Stimulated activated CD4-positive, alpha-beta T cell treated with anti-CD3 and anti-CD28 coated beads, Interleukin-12 subunit alpha, Interleukin-12 subunit beta, amount 100 ng/mL, for 4 hours (primary cell): ENCODE data around the gene DCAF11.

Experiments
- DNase-seq: peaks from one replicate; pipeline ENCODE4 v3.0.0-alpha.2; 2020

The DCAF11 gene

GRCh38 chr14:24079491-24080141 is 35.0 kb upstream of the DCAF11 start:
- no peak for DNase-seq

- no peak for DNase-seq
Observed at GRCh38 chr14:24080142-24080530, 34.4 kb upstream of the DCAF11 start.

- DNase-seq = peak; percentile 66
Observed at GRCh38 chr14:24080888-24081738, 33.5 kb upstream of the DCAF11 start.

GRCh38 chr14:24081739-24082211 is 32.8 kb upstream of the DCAF11 start:
- DNase-seq = no peak

- DNase-seq = no peak
Observed at GRCh38 chr14:24082411-24083080, 32.0 kb upstream of the DCAF11 start.

- DNase-seq = no peak
Observed at GRCh38 chr14:24083462-24083861, 31.1 kb upstream of the DCAF11 start.

GRCh38 chr14:24084440-24084839 is 30.1 kb upstream of the DCAF11 start:
- no peak for DNase-seq

GRCh38 chr14:24085215-24085614 is 29.4 kb upstream of the DCAF11 start:
- no peak for DNase-seq

- DNase-seq = no peak
Observed at GRCh38 chr14:24086193-24086955, 28.2 kb upstream of the DCAF11 start.

GRCh38 chr14:24087004-24087403 is 27.6 kb upstream of the DCAF11 start:
- no peak for DNase-seq

- no peak for DNase-seq
Observed at GRCh38 chr14:24088095-24088494, 26.5 kb upstream of the DCAF11 start.

GRCh38 chr14:24089890-24090289 is 24.7 kb upstream of the DCAF11 start:
- DNase-seq = no peak

- no peak for DNase-seq
Observed at GRCh38 chr14:24092110-24092504, 22.5 kb upstream of the DCAF11 start.

- no peak for DNase-seq
Observed at GRCh38 chr14:24092505-24093206, 21.9 kb upstream of the DCAF11 start.

- no peak for DNase-seq
Observed at GRCh38 chr14:24093207-24093900, 21.2 kb upstream of the DCAF11 start.

GRCh38 chr14:24093901-24094840 is 20.4 kb upstream of the DCAF11 start, which contains the start of gene PCK2:
Gene PCK2 (plus strand): TSS chr14:24094311. CDS start chr14:24094406, 95 bp downstream.
- peak; percentile 88 for DNase-seq

- peak; percentile 20 for DNase-seq
Observed at GRCh38 chr14:24094841-24095270, 19.7 kb upstream of the DCAF11 start.

- peak; percentile 51 for DNase-seq
Observed at GRCh38 chr14:24095271-24096068, 19.1 kb upstream of the DCAF11 start.

GRCh38 chr14:24096545-24097181 is 17.9 kb upstream of the DCAF11 start:
- no peak for DNase-seq
